GM23248 (cell line): ENCODE data around the gene AGPAT3. TPM values are rescaled to one million over a fixed set of nuclear protein-coding genes. Genes with fewer than 3 reads are reported as not detected.

ENCODE experiments used
- DNase-seq: peaks from one replicate; pipeline ENCODE4 v3.0.0-alpha.2; 2015
- H2AFZ ChIP-seq: fragments of 200-600 bp; sonication (generic); 2 replicates; pipeline ENCODE4 v1.6.1; 2016; ENCODE audit warnings: antibody characterized with exemption
- H3F3A ChIP-seq: fragments of 200-600 bp; sonication (generic); 2 replicates; pipeline ENCODE4 v1.6.1; 2016; ENCODE audit warnings: mild to moderate bottlenecking, antibody characterized with exemption, mixed run types; ENCODE audit not compliant: insufficient read depth
- H3K27ac ChIP-seq: fragments of 200-600 bp; sonication (generic); 2 replicates; pipeline ENCODE4 v1.5.1; 2016; ENCODE audit warnings: mild to moderate bottlenecking
- H3K27me3 ChIP-seq: fragments of 200-600 bp; sonication (generic); replicated peaks from 2 replicates; pipeline ENCODE4 v1.6.1; 2016; ENCODE audit warnings: mild to moderate bottlenecking; ENCODE audit not compliant: insufficient read depth
- H3K36me3 ChIP-seq: fragments of 200-600 bp; sonication (generic); 2 replicates; pipeline ENCODE4 v1.6.1; 2016; ENCODE audit warnings: low read depth, mild to moderate bottlenecking
- H3K4me1 ChIP-seq: fragments of 200-600 bp; sonication (generic); 2 replicates; pipeline ENCODE4 v1.6.1; 2016; ENCODE audit warnings: mild to moderate bottlenecking; ENCODE audit not compliant: insufficient read depth
- H3K4me2 ChIP-seq: fragments of 200-600 bp; sonication (generic); one replicate; pipeline ENCODE4 v1.6.1; 2016; ENCODE audit warnings: mild to moderate bottlenecking; ENCODE audit not compliant: unreplicated experiment
- H3K4me3 ChIP-seq: fragments of 200-600 bp; sonication (generic); 2 replicates; pipeline ENCODE4 v1.5.1; 2016; ENCODE audit warnings: mild to moderate bottlenecking
- H3K79me2 ChIP-seq: fragments of 200-600 bp; sonication (generic); 2 replicates; pipeline ENCODE4 v1.6.1; 2016; ENCODE audit warnings: mild to moderate bottlenecking; ENCODE audit not compliant: insufficient read depth
- H3K9ac ChIP-seq: fragments of 200-600 bp; sonication (generic); 2 replicates; pipeline ENCODE4 v1.6.1; 2016; ENCODE audit warnings: mild to moderate bottlenecking
- H3K9me2 ChIP-seq: fragments of 200-600 bp; sonication (generic); 2 replicates; pipeline ENCODE4 v1.6.1; 2016; ENCODE audit warnings: mixed run types, mild to moderate bottlenecking, moderate library complexity; ENCODE audit not compliant: insufficient read depth
- H3K9me3 ChIP-seq: fragments of 200-600 bp; sonication (generic); one replicate; pipeline ENCODE4 v1.6.1; 2017; ENCODE audit warnings: low read depth
- H4K20me1 ChIP-seq: fragments of 200-600 bp; sonication (generic); 2 replicates; pipeline ENCODE4 v1.6.0; 2016; ENCODE audit not compliant: insufficient read depth
- EZH2 ChIP-seq: fragments of 200-600 bp; sonication (generic); IDR thresholded peaks from 2 replicates; pipeline ENCODE4 v1.6.1; 2018; ENCODE audit warnings: antibody characterized with exemption, mild to moderate bottlenecking; ENCODE audit not compliant: insufficient read depth, poor library complexity, severe bottlenecking
- EZH2phosphoT487 ChIP-seq: fragments of 200-600 bp; sonication (generic); IDR thresholded peaks from 2 replicates; pipeline ENCODE4 v1.6.1; 2018; ENCODE audit warnings: antibody characterized with exemption, moderate library complexity, mild to moderate bottlenecking, low read depth; ENCODE audit not compliant: insufficient read depth
- WGBS, 2 experiments: methylation state at CpG; one replicate each; pipeline ENCODE4 v1.1.6; 2015 to 2017; ENCODE audit warnings: low lambda C conversion rate in 2 of 2, low coverage in 1 of 2; ENCODE audit errors: missing lambda C conversion rate in 2 of 2; 5-methylcytosine and 5-hydroxymethylcytosine counted together
- in situ Hi-C: fragments of 300-500 bp; cut with MboI; formaldehyde crosslinking; loops from 2 replicates; pipeline ENCODE4 v1.15.0; 2020
- polyA plus RNA-seq: library from polyadenylated mRNA; unstranded; fragments of >200 nt; fragmentation: Nextera tagmentation; extraction: Ambion mirVana; gene quantifications from 2 replicates; pipeline ENCODE4 v1.2.1, GENCODE V29; 2016
- total RNA-seq: library from RNA; depleted of rRNA; stranded (reverse); fragments of >200 nt; shearing (Covaris generic); gene quantifications from 2 replicates; pipeline ENCODE4 v1.2.3, GENCODE V29; 2014

AGPAT3 gene
- total and polyA plus RNA-seq, 2 experiments from 2014 or later = 12.3 to 29.3 TPM

GRCh38 chr21:43930074-43930847 is 65.2 kb downstream of the AGPAT3 start:
- Histone ChIP-seq H3K36me3 (no peaks in the 10 kb centered on the region), H3K27ac (no peak overlapping the region), H3K4me1 (no peaks in the 10 kb centered on the region), H3K9ac (no peak overlapping the region), H3K27me3 (no peaks in the 10 kb centered on the region), H3K9me3 (no peaks in the 10 kb centered on the region), H3K4me2 (no peak overlapping the region), H3F3A (no peaks in the 10 kb centered on the region), H3K79me2 (no peaks in the 10 kb centered on the region), H3K4me3 (no peak overlapping the region), H4K20me1 (no peaks in the 10 kb centered on the region), H3K9me2 (no peaks in the 10 kb centered on the region), H2AFZ (no peak overlapping the region)
- DNase-seq = no peak
- 92 to 95% methylated on average over 21 of the region's 25 CpGs for WGBS, 2 experiments
- in situ Hi-C loops = no loop called here
- no peak for TF ChIP-seq EZH2
- TF ChIP-seq EZH2phosphoT487 = no peak

- H3K4me1 ChIP-seq = no peaks in the 10 kb centered on the region
- TF ChIP-seq EZH2 = no peak
- no peak for TF ChIP-seq EZH2phosphoT487
- no peaks in the 10 kb centered on the region for H3F3A ChIP-seq
- no peaks in the 10 kb centered on the region for H3K27me3 ChIP-seq
- no peak overlapping the region for H3K4me3 ChIP-seq
- H4K20me1 ChIP-seq = no peaks in the 10 kb centered on the region
- no peaks in the 10 kb centered on the region for H3K9me3 ChIP-seq
- H2AFZ ChIP-seq = no peak overlapping the region
- in situ Hi-C loops = no loop called here
- H3K79me2 ChIP-seq = no peaks in the 10 kb centered on the region
- no peak overlapping the region for H3K9ac ChIP-seq
- WGBS, 2 experiments = 89 to 90% methylated on average over 17 to 18 of the region's 18 CpGs
- H3K9me2 ChIP-seq = no peaks in the 10 kb centered on the region
- DNase-seq = no peak
- H3K36me3 ChIP-seq = no peaks in the 10 kb centered on the region
- H3K4me2 ChIP-seq = no peak overlapping the region
- H3K27ac ChIP-seq = no peak overlapping the region
Measured at GRCh38 chr21:43930848-43931375, 65.9 kb downstream of the AGPAT3 start.

- 84 to 85% methylated on average over 13 of the region's 13 CpGs for WGBS, 2 experiments
- in situ Hi-C loops = no loop called here
- no peak for DNase-seq
Measured at GRCh38 chr21:43931489-43931888, 66.5 kb downstream of the AGPAT3 start.

GRCh38 chr21:43932005-43932404 is 67.0 kb downstream of the AGPAT3 start:
- no peaks in the 10 kb centered on the region for H4K20me1 ChIP-seq
- H3K36me3 ChIP-seq = no peaks in the 10 kb centered on the region
- no peaks in the 10 kb centered on the region for H3K4me1 ChIP-seq
- H3K9ac ChIP-seq = no peak overlapping the region
- no peaks in the 10 kb centered on the region for H3K27me3 ChIP-seq
- H3K27ac ChIP-seq = no peak overlapping the region
- no peaks in the 10 kb centered on the region for H3F3A ChIP-seq
- no peaks in the 10 kb centered on the region for H3K79me2 ChIP-seq
- no peak overlapping the region for H3K4me3 ChIP-seq
- no peaks in the 10 kb centered on the region for H3K9me2 ChIP-seq
- no peak overlapping the region for H3K4me2 ChIP-seq
- no peak overlapping the region for H2AFZ ChIP-seq
- no peak for DNase-seq
- no peaks in the 10 kb centered on the region for H3K9me3 ChIP-seq
- in situ Hi-C loops = no loop called here
- TF ChIP-seq EZH2phosphoT487 (no peak), EZH2 (no peak)
- 92 to 96% methylated on average over 16 to 17 of the region's 17 CpGs for WGBS, 2 experiments

More at GRCh38 chr21:43931489-43931888, 66.5 kb downstream of the AGPAT3 start:
- H3K9me2 ChIP-seq = no peaks in the 10 kb centered on the region
- no peaks in the 10 kb centered on the region for H3K79me2 ChIP-seq
- no peak overlapping the region for H3K4me3 ChIP-seq
- H3K4me2 ChIP-seq = no peak overlapping the region
- H3K36me3 ChIP-seq = no peaks in the 10 kb centered on the region
- no peaks in the 10 kb centered on the region for H3K9me3 ChIP-seq
- no peaks in the 10 kb centered on the region for H3K4me1 ChIP-seq
- H3K27ac ChIP-seq = no peak overlapping the region
- H3K9ac ChIP-seq = no peak overlapping the region
- no peaks in the 10 kb centered on the region for H4K20me1 ChIP-seq
- no peaks in the 10 kb centered on the region for H3K27me3 ChIP-seq
- H2AFZ ChIP-seq = no peak overlapping the region
- no peak for TF ChIP-seq EZH2
- no peak for TF ChIP-seq EZH2phosphoT487
- no peaks in the 10 kb centered on the region for H3F3A ChIP-seq
